Inferior parietal cortex (tissue), 1 donor: ENCODE data around the gene ZNF740.
"Not testable (repeated sequence)": the region's sequence is repeated elsewhere in the genome, so short reads cannot be mapped to it uniquely, and the experiment has no call there.

Source experiments
- DNase-seq: peaks from one replicate; pipeline ENCODE4 v3.0.0-alpha.2; 2016; ENCODE audit errors: extremely low spot score

The ZNF740 gene, protein sequence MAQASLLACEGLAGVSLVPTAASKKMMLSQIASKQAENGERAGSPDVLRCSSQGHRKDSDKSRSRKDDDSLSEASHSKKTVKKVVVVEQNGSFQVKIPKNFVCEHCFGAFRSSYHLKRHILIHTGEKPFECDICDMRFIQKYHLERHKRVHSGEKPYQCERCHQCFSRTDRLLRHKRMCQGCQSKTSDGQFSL

DNA sequence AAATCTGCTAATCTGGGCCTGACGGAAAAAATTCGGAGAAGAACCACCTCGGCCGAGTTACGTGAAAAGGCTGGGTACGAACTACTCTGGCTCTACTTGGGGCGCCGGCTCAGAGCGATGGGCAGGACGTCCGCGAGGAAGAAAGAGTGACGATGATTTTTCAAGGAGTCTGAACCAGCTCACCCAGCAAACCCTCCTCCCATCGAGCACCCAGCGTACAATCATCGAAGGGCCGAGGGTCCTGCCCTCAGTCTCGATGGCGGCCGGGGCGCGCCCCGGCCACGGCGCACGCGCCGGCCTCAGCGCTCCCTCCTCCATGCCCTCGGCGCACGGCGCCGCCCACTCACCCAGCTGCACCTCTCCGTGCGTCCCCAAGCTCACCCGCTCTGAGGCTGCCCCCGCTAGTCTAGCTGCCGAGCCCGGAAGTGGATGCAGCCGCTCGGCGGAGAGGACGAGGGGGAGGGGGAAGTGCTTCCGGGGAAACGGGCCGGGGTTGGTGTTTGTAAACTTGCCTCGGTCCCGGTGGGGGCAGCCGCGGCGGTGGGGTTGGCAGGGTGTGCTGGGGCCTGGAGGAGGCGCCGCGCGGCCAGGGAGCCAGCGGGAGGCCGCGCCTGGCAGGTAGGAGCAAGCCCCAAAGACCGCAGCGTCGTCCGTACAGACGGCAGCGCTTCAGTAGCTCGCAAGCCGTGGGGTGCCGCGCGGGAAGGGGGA is at the start of gene ZNF740, which contains the start of gene CSAD:
TSS of gene ZNF740 (plus strand) at position 503 of the 711 bp plus-strand sequence. CDS start 1,262 bp downstream, outside the sequence.
TSS of gene CSAD (minus strand) at position 706 of the 711 bp plus-strand sequence. CDS start 7,455 bp downstream, outside the sequence.
- peak; percentile 93 for DNase-seq

DNA sequence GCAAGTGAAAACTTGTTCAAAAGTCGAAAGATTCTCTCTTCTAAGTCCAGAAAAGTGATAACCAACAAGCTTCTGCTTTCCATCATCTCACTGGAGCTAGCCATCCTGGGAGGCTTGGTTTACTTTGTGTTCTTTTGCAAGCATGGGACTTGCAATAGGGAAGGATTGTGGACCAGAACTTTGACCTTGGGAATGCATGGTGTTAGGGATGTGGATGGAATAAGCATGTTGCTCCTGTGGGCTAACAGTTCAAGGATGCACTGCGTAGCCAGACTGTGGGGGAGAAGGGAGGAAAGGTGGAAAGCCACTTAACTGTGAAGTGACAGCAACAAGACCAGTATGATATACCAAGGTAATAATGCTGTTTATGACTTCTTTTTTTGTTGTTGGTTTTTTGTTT is 48.7 kb upstream of the ZNF740 start:
- no peak for DNase-seq

GRCh38 chr12:53133722-53134121 is 46.8 kb upstream of the ZNF740 start:
- no peak for DNase-seq

DNA sequence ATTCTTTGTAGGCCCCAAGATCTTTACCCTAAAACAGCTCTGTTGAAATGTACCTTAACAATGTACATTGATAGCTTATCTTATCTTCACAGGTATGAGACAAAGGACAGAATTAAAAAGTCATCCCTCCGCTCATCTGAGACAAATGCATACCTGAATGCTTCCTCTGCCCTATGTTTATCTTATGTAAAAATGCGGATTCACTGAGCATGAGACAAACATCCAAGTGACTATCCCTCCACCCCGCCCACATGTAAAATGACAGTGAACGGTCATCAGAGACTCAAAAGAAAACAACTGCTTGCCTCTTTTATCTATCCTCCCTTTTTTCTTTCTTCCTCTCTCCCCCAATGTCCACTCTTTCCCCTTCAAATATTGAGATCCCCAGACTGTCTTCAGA is 37.2 kb upstream of the ZNF740 start:
- no peak for DNase-seq

DNA sequence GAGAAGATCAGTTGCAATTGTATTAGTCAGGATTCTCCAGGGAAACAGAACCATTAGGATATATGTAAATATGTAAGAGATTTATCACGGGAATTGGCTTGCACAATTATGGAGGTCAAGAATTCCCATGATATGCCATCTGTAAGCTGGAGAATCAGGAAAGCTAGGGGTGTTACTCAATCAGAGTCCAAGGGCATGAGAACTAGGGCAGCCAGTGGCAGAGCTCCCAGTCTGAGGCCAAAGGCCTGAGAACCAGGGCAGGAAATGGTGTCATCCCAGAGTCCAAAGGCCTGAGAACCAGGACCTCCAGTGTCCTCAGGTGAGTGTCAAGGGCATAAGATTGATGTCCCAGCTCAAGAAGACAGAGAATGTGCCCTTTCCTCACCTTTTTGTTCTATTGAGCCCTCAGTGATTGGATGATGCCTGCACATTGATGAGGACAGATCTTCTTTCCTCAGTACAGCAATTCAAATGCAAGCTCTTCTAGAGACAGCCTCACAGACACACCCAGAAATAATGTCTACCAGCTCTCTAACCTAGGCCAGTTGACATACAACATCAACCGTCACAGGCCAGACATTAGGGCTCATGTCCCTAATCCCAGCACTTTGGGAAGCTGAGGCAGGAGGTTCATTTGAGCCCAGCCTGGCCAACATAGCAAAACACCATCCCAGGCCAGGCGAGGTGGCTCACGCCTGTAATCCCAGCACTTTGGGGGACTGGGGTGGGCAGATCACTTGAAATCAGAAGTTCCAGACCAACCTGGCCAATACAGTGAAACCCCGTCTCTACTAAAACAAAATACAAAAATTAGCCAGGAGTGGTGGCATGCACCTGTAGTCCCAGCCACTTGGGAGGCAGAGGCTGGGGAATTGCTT is 34.9 kb upstream of the ZNF740 start:
- DNase-seq, result no peak

- no peak for DNase-seq
Measured at GRCh38 chr12:53147181-53147580, 33.3 kb upstream of the ZNF740 start.

- no peak for DNase-seq
Measured at GRCh38 chr12:53147653-53148052, 32.9 kb upstream of the ZNF740 start.

DNA sequence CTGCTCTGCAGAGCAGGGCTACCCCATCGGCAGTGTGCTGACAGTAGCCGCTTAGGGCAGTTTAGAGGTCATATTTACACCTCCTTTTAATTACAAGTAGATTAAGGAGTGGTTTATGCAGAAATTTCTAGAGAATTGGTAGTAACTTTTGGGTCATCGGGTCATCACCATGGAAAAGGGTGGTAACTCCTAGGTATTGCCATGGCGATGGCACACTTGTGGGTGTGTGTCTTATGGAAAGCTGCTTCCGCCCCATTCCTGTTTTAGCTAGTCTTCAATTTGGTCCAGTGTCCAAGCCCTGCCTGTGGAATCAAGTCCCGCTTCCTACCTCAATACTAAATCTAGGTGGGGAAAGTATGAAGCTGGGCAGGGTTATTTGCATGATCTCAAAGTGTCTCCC is 29.5 kb upstream of the ZNF740 start:
- DNase-seq, result no peak

- DNase-seq, result no peak
Measured at GRCh38 chr12:53152390-53152789, 28.1 kb upstream of the ZNF740 start.

- DNase-seq, result peak; percentile 81
Measured at GRCh38 chr12:53159195-53159839, 21.2 kb upstream of the ZNF740 start.

DNA sequence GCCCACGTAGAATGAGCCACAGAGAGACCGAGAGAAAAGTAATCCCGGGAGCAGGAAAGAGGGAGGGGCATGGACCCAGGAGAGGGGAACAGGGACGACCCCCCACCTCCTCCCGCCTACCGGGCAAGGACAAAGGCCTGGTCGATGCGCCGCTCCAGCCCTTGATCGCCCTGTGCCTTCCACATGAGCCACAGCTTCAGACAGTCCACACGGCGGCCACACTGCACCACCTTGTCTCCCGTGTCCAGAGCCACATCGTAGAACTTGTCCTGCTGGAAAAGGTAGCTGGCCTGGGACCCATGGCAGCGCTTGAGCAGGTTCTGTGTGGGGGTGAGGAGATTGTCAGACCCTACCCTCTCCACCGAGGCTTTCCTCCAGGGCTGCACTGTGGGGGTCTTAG is 20.5 kb upstream of the ZNF740 start:
- DNase-seq, result no peak

DNA sequence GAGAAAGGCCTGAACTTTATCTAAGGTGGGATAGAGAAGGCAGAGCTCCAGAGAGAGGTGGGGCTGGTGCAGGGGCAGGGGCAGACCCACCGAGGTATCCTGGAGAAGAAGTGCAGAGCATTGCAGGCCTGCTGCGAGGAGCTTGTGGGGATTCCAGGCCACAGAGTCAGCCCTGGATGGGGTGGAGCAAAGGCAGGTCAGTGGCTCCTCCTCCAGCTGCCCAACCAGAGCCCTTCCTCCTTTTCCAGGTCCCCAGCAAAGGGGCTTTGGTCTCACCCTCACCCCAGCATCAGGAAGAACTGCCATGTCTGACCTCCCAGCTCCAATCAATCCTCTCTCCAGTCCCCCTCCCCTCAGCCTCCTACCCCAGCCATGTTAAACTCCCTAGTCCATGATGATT is 19.8 kb upstream of the ZNF740 start:
- DNase-seq, result no peak

DNA sequence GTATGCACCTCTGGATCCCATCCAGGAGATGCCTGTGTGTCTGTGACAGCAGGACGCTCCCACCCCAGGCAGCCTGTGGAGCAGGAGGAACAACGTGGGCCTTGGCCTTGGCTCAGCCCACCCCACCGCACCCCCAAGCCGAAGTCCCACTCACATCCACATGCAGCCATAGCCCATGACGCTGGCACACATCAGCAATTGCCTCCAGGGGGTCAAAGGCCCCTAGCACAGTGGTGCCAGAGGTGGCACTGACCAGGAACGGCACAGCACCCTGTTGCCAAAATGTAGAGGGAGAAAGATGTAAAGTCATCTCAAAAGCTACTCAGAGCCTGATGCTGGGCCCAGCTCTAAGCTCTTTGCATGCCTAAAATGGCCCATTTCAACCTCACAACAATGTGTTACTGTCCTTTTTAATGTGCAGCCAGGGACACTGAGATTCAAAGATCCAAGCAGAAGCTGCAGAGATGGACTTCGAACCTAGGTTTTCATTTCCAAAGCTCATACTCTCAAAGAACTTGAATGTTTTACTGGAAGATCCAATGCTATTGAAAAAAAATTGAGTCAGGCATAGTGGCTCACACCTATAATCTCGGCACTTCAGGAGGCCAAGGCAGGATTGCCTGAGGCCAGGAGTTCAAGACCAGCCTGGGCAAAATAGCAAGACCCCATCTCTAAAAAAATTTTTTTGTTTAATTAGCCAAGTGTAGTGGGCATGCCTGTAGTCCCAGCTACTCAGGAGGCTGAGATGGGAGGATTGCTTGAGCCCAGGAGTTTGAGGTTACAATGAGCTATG is 19.2 kb upstream of the ZNF740 start:
- DNase-seq, result no peak

GRCh38 chr12:53163008-53163407 is 17.5 kb upstream of the ZNF740 start:
- not testable (repeated sequence) for DNase-seq

DNA sequence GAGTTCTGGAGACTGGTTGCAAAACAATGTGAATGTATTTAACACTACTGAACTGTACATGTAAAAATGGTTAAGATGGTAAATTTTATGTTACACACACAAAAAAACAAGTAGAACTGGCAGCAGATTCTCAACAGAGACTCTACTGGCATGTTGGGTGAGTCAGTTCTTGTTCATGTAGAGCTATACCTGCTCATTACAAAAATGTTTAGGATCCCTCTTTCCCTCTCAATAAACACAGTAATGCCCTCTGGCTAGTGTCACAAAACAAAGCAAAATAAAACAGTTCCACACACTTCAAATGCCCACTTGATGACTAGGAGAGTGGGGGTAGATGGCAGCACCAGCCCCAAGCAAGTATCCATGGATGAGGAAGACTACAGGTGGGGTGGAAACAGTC is 13.7 kb upstream of the ZNF740 start:
- no peak for DNase-seq

DNA sequence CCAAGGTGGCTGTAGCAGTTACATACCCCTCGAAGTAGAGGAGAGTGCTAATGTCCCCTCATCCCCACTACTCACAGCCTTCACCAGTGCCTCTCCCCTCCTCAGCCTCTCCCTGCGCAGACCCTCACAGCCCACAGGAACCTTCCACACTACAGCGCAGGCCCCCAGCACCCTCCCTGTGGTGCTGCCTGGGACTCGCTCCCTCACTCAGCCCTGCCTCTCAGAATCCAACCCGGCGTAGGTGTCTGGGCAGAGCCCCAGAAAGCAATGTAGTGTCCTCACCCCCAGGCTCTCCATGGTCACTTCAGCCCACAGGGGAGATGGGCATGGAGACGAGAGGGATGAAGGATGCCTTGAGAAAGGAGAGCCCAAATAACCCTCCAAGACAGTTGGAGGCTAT is 10.9 kb upstream of the ZNF740 start:
- no peak for DNase-seq

- no peak for DNase-seq
Measured at GRCh38 chr12:53170215-53170614, 10.3 kb upstream of the ZNF740 start.

GRCh38 chr12:53170876-53171724 is 9.4 kb upstream of the ZNF740 start:
- DNase-seq, result no peak

DNA sequence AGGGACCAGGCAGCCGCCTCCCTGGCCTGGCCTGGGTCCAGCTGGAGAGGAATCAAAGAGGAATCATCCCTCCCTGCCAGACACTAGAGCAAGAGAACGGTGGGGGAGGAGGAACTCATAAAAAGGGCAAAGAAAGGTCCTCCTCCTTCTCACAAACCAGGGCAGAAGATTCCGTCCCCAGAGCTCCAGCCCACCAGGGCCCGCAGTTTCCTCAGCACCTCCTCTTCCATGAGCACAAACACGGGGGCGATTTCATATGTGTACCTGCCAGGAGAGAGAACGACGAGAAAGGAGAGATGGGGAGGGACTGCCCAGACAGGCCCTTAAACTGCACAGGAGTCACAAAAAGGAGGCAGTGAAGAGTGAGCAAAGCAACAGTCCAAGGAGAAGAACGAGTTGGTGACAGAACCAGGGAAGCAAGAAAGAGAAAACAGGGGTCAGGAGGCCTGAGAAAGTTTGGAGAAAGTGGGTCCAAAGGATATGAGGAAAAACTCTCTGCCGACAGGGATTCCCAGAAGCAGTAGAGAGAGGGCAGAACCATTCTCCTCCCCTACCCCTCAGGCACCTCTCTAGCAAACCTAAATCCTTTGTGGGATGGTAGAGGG is 8.7 kb upstream of the ZNF740 start:
- no peak for DNase-seq

GRCh38 chr12:53172352-53172751 is 8.2 kb upstream of the ZNF740 start:
- DNase-seq, result no peak
